VCaP (cell line): ENCODE results near the gene EDEM1.

Source experiments
- H3K27ac ChIP-seq: fragments of 450-650 bp; 2 replicates; pipeline ENCODE4 v1.5.1; 2017
- CTCF ChIP-seq: fragments of 450-650 bp; conservative IDR thresholded peaks from 2 replicates; pipeline ENCODE4 v1.5.1; 2017; ENCODE audit warnings: mild to moderate bottlenecking, moderate library complexity

The EDEM1 gene

GRCh38 chr3:5205165-5205941, 17.8 kb downstream of the EDEM1 start:
- no peak for TF ChIP-seq CTCF
- H3K27ac ChIP-seq = no peak overlapping the region

- TF ChIP-seq CTCF = no peak
- H3K27ac ChIP-seq = no peak overlapping the region
Measured at GRCh38 chr3:5210926-5211325, 23.4 kb downstream of the EDEM1 start.

GRCh38 chr3:5212628-5213573, 25.4 kb downstream of the EDEM1 start:
- no peak overlapping the region for H3K27ac ChIP-seq

GRCh38 chr3:5213574-5213966, 26.1 kb downstream of the EDEM1 start:
- no peak overlapping the region for H3K27ac ChIP-seq
- no peak for TF ChIP-seq CTCF

More at GRCh38 chr3:5212628-5213573, 25.4 kb downstream of the EDEM1 start:
- TF ChIP-seq CTCF = no peak

GRCh38 chr3:5214352-5214751, 26.8 kb downstream of the EDEM1 start:
- no peak for TF ChIP-seq CTCF
- no peak overlapping the region for H3K27ac ChIP-seq

- no peak for TF ChIP-seq CTCF
Measured at GRCh38 chr3:5217824-5218595, 30.5 kb downstream of the EDEM1 start.

More at GRCh38 chr3:5217824-5218595, 30.5 kb downstream of the EDEM1 start:
- H3K27ac ChIP-seq = no peak overlapping the region
